HG02852 (cell line): ENCODE data around the gene RUSC2.
"Not testable (repeated sequence)": the region's sequence is repeated elsewhere in the genome, so short reads cannot be mapped to it uniquely, and the experiment has no call there.

Experiments used
- ATAC-seq: cut with Tn5 transposase; IDR thresholded peaks from one replicate; pipeline ENCODE4 v1.9.1; 2021; ENCODE audit warnings: mild to moderate bottlenecking, moderate library complexity; ENCODE audit not compliant: unreplicated experiment

RUSC2 gene, protein sequence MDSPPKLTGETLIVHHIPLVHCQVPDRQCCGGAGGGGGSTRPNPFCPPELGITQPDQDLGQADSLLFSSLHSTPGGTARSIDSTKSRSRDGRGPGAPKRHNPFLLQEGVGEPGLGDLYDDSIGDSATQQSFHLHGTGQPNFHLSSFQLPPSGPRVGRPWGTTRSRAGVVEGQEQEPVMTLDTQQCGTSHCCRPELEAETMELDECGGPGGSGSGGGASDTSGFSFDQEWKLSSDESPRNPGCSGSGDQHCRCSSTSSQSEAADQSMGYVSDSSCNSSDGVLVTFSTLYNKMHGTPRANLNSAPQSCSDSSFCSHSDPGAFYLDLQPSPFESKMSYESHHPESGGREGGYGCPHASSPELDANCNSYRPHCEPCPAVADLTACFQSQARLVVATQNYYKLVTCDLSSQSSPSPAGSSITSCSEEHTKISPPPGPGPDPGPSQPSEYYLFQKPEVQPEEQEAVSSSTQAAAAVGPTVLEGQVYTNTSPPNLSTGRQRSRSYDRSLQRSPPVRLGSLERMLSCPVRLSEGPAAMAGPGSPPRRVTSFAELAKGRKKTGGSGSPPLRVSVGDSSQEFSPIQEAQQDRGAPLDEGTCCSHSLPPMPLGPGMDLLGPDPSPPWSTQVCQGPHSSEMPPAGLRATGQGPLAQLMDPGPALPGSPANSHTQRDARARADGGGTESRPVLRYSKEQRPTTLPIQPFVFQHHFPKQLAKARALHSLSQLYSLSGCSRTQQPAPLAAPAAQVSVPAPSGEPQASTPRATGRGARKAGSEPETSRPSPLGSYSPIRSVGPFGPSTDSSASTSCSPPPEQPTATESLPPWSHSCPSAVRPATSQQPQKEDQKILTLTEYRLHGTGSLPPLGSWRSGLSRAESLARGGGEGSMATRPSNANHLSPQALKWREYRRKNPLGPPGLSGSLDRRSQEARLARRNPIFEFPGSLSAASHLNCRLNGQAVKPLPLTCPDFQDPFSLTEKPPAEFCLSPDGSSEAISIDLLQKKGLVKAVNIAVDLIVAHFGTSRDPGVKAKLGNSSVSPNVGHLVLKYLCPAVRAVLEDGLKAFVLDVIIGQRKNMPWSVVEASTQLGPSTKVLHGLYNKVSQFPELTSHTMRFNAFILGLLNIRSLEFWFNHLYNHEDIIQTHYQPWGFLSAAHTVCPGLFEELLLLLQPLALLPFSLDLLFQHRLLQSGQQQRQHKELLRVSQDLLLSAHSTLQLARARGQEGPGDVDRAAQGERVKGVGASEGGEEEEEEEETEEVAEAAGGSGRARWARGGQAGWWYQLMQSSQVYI (N-terminal part only)

DNA sequence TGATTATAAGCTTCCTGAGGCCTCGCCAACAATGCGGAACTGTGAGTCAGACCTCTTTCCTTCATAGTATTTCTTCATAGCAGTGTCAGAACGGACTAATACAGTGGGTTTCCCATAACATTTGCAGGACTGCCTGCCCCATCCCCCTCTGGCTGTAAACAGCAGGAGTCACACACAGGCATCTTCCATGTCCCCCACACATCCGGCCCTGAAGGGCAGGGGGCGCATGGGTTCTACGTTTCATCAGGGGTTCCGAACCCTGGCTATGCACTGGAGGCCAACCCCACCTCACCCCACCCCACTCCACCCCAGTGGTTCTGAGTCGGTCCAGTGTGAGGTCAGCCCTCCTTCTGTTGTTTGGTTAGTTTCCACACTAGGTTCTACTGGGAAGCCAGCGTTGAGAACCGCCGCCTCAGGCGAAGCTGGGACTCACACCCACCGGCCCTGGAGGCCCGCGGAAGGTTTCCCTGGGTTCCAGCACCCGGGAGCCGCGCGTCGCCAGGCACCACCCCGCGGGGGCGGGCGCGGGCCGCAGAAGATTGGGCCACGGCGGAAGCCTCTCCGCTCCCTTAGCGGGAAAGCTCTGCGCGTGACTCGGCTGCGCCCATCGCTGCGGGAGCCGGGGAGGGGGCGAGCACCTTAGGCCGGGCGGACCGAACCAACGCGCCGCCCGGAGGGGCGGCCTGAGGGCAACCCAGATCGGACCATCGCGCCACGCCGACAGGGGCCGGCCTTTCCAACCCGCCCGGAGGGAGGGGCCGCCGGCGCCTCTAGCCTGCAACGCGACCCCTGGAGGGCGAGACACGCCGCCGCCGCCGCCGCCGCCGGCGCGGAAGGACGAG is at the start of gene RUSC2:
Gene RUSC2, plus strand, starts transcription at position 799 of the 842 bp plus-strand sequence. CDS start 56,411 bp downstream, outside the sequence.
- no peak for ATAC-seq

DNA sequence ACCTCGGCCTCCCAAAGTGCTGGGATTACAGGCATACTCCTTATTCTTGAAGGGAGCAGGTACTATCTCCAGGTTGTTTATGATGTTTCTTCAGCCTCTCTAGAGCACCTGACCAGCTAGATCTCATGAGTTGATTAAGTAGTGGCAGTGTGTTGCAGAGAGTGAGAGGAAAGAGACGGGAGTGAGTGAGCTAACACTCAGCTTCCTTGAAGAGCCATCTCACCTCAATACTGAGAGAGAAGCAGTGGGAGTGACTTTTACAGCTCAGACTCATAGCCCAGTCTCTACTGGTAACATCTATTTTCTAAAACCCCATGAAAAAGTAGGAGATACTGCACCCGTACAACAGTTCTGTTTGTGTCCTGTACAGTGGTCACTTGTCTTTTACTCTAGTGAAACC is 43.9 kb upstream of the RUSC2 start:
- no peak for ATAC-seq

DNA sequence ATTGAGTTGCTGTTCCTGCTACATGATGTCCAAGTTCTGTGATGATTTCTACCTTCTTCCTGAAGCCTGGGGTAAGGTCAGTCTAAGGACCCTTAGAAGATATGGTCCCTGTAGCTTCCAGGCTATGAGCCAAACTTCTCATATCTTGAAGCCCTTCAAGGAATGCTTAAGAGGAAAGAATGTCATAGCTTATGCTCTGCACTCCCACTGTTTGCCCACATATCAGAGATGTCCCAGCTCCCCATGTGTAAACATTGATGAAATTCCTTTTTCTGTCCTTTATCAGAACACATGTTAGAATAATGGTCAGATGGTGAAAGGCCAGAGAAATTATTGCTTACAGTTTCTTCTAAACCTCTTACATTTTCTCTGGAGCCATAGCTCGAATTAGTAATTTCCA is 41.4 kb upstream of the RUSC2 start:
- ATAC-seq: no peak

DNA sequence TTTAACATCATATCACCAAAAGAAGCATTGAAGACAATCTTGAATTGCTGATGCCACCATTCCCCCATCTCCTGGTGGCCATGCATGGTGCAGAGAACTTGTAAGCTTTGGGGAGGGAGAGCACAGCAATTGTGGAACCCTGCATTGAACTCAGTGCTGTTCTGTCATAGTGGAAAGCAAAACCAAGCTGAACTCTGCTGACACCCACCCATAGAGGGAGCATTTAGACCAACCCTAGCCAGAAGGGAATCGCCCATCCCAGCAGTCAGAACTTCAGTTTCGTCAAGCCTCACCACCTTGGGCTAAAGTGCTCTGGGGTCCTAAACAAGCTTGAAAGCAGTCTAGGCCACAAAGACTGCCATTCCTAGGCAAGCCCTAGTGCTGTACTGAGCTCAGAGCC is 37.4 kb upstream of the RUSC2 start:
- no peak for ATAC-seq

DNA sequence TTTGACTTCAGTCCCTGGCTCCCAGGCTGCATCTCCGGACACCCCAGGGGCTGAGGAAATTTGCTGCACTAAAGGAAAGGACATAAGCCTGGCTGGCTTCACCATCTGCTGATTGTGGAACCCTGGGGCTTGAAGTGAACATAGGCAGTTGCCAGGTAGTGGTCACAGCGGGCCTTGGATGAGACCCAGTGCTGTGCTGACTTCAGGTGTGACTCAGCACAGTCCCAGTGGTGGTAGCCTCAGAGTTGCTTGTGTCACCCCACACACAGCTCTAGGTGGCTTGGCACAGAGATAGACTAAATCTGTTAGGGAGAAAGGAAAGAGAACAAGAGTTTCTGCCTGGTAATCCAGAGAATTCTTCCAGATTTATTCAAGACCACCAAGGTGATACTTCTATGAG is 36.1 kb upstream of the RUSC2 start:
- ATAC-seq: no peak

DNA sequence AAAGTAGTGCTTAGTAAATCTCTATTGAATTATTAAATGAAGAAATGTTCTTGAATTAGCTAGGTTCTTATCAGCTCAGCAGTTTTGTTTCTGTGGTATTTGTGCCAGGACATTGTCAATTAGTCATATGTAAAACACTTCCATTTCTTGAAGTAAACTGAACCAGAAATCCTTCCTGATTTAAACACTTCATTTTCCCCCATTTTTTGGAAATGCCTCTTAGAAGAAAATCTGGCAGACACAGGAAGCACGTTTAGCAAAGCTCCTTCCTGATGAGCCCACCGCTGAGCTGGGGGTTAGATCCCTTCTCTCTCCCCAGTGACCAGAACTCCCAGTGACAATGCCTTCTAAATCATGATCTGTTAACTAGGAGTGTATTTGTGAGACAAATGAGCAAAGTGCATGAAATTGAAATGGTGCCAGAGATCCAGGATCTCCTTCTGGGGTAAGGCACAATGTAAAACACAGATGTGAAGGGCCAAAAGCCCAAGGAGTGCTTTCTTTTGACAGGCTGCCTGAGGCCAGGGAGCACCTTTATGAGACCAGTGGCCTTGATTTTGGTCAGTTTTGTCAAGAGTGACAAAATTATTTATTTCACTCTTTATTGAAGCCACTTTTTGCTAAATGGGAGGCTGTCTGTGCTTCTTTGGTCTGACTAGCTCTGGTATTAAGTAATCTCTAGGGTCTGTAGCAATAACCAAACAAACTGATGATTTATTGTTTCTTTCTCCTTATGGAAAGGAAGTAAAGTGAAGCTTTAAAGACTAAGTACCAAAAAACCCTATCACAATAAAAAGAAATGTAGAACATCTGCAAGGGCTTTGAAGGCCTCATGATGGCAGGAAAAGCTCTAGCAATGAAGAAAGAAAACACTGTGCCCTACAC is 25.5 kb upstream of the RUSC2 start:
- ATAC-seq: no peak

DNA sequence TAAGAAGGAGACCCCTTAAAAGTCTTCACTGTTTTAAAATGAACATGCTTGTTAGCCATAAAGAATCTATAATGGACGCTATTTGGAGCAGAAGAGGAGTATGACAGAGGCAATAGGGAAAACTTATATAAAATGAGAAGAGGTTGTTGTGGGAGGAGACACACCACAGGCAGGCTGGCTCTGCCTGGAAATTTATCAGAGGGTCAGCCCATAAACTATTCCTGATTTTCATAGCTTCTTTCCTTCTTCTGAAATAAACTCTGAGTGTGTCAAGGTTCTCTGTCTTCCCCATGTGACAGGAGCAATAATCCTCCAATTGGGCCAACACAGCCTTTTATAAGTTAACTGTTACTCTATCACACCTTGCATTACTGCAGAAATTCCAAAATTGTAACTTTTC is 19.6 kb upstream of the RUSC2 start:
- ATAC-seq: no peak

DNA sequence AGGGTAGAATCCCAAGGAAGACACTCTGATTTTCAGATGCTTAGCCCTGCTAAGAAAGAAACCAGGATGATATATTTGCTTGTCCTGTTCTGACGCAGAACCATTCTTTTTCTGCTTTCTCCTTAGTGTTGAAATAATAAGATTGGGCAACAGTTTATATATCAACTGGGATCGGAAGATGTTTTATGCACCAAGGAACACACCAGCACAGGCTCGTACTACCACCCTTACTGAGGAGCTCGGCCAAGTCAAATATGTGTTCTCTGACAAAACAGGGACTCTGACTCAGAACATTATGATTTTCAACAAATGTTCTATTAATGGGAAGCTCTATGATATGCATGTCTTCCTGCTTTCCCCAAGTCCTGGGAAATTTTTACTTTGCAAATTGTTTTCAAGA is 19.0 kb upstream of the RUSC2 start:
- ATAC-seq: no peak

DNA sequence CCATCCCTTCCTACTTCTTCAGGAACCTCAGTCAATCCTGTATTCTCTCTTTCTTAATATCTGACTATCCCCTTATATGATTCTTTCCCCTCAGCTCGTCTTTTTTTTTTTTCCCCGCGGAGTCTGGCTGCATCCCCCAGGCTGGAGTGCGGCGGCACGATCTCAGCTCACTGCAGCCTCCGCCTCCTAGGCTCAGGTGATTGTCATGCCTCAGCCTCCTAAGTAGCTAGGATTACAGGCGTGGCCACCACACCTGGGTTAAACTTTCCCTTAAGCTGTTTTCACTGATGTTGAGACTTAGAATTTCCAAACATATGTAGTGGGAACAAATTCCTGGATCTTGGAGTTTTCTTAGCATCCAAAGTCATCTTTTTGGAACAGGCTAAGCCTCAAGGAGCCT is 13.3 kb upstream of the RUSC2 start:
- no peak for ATAC-seq

DNA sequence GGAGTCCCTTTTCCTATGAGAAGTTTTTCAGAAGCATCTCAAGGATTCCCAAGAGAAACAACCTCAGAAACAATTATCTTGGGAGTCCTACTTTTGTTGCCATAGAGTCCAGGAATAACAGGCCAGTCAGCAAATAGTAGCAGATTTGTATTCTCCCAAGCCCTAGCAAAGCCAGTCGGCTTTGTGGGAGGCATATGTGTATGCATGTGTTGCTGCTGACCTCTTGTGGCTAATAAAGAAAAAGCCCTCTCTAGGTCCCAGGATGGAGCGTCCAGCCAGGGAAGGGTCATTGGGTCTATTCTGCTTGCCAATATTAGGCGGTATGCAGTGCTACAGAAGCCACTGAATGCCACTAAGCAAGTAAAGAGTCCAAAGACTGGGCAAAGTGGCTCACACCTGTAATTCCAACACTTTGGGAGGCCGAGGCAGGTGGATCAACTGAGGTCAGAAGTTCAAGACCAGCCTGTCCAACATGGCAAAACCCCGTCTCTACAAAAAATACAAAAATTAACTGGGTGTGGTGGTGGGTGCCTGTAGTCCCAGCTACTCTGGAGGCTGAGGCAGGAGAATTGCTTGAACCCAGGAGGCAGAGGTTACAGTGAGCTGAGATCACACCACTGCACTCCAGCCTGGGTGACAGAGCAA is 12.6 kb upstream of the RUSC2 start:
- not testable (repeated sequence) for ATAC-seq

DNA sequence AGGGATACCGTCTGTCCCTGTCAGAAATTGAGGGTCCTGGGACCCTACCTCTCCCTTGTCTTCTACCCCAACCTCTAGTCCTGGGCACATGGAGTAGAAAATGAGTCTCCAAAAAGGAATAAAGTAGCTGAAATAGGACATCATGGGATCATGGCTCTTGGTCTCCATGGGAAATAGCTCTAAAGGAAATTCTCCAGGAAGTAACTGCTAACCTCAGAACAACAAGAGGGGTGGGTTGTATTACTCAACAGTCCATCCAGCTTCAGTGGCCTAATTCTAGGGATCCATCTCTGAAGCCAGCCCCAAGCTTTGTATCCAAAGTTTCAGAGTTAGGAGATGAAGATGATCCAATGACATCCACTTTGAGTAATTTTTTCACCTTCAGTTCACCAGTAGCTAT is 11.0 kb upstream of the RUSC2 start:
- no peak for ATAC-seq

DNA sequence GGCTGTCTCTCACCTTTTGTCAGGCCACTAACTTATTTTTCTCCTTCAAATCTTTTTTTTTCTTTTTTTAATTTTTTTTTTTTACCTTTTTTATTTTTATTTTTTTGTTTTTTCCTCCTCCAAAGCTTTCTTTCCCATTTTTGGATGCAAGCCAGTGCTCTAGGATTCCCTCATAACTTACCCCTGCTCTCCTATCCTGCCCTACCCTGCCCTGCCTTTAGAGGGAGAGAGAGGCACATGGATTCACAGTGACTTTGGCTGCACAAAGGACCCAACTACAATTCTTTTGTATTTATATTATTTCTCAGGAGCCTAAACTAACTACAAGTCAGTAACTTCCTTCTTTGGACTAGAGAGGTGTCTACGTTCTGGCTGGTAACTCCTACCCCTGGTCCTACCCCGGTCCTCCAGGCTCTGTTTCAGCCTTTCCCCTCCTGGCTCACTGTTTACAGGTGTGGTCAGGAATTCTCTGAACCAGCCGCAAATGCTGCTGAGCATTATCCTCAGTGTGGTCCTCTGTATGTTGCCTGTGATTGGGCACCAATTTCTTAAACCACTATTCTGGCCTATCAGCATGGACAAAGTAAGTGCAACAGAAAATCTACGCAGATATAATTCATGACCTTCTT is 8.4 kb upstream of the RUSC2 start:
- ATAC-seq: no peak

DNA sequence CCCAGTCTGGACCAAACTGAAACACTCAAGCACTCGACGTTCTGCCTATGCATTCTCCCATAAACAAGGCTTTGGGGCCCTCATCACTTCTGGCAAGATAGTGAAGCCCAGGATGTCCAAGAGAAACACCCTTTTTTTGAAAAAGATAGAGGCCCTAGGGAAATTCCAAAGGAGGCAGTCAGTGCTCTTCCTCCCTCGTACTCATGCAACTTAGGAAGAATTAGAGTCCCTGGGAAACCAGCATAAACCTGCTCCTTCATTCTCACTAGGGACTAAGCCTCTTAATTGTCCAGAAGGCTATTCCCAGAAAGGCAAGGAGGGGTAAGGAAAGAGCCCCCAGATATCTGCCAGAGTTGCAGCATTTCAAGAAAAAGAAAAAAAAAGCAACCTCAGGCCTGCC is 7.8 kb upstream of the RUSC2 start:
- no peak for ATAC-seq

DNA sequence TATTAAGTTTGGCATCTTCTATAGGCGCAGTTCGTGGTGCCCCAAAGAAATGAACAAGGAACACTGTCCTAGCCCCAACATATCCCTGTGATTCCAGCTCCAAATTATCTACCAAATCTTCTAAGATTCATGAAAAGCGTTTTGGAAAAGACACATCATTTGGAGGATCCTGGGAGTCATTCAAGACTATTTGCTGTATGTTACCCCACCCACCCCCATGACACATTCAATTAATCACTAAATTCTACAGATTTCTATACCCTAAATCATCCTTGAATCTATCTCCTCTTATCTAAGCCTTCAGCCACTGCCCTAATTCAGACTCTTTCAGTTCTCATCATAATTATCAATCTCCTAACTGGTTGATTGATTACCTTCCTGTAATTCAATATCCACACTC is 5.5 kb upstream of the RUSC2 start:
- ATAC-seq: no peak

DNA sequence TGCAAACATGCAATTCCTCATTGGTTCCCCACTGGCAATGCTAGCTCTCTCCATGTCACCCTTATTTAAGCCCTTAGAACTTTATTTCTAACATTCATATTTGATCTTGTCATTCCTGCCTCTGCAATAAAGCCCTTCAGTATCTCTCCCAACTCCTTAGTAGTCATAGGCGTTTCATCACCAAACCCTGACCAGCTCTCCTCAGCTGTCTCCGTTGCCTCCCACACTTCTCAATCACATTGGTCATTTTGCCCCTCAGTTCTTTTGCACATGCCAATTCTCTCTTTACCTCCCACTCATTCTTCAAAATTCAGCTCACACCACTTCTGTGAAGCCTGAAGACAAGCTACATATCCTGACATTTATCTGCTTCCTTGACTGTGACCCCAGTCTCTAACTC is 2.8 kb upstream of the RUSC2 start:
- ATAC-seq: no peak

DNA sequence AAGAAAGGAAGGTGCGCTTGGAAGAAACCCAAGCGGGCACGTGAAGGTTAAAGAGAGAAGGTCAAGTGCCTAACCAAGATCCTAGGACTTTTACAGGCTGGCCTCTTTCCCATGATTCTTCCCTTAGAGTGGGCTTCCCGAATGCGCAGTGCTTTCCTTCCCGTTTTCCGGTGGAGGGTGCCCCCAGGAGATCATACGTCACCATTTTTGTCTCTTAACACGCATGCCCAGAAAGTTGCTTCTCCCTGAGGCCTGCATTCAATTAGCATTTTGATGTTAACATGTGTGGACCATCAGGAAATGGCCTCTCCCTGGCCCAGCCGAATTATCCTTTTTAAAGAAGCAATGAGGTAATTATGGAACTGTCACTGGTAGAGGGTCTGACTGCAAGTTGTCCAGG is 1.9 kb upstream of the RUSC2 start:
- no peak for ATAC-seq

DNA sequence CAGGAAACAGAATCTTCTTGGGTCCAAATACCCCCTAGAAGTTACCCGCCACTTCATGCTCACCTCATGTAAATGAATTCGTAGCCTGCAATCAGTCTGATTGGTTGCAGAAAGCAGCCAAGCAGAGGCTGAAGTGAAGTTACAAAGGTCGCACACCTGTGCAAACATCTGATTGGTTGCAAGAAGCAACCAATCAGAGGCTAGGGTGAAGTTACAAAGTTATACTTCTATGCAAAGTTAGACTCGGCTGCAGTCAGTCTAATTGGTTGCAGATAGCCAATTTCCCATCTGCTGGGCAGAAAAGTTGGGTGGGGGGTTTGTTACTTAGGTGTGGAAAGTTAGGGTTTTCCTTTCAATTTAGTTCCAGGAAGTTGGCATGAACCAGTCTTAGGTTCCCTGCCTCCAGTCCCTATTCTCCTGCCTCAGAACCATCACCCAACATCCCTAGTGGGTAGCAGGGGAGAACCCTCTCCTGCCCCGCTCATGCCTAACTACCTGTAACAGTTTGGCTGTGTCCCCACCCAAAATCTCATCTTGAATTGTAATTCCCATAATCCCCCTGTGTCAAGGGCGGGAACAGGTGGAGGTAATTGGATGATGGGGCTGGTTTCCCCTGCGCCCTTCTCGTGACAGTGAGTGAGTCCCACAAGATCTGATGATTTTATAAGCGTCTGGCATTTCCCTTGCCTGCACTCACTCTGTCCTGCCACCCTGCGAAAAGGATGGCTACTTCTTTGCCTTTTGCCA is 1.2 kb upstream of the RUSC2 start:
- ATAC-seq: no peak
